GM23338 (cell line): ENCODE data around the gene SMURF2. TPM values are rescaled to one million over a fixed set of nuclear protein-coding genes. Genes with fewer than 3 reads are reported as not detected.

Experiments
- ATAC-seq: fragments of 200-7000 bp; cut with Tn5 transposase; 3 replicates; pipeline ENCODE4 v1.9.1; 2020
- DNase-seq: peaks from one replicate; pipeline ENCODE4 v3.0.0-alpha.2; 2015; ENCODE audit warnings: low spot score
- H2AFZ ChIP-seq: fragments of 200-600 bp; sonication (generic); 2 replicates; pipeline ENCODE4 v1.8.0; 2016; ENCODE audit warnings: antibody characterized with exemption, mild to moderate bottlenecking, moderate library complexity
- H3F3A ChIP-seq: fragments of 200-600 bp; sonication (generic); replicated peaks from 2 replicates; pipeline ENCODE4 v1.8.0; 2017; ENCODE audit warnings: antibody characterized with exemption, mixed run types, low read depth
- H3K27ac ChIP-seq: fragments of 200-600 bp; sonication (generic); 2 replicates; pipeline ENCODE4 v1.6.1; 2016; ENCODE audit warnings: low read depth
- H3K27me3 ChIP-seq: fragments of 200-600 bp; sonication (generic); 2 replicates; pipeline ENCODE4 v1.8.0; 2016; ENCODE audit warnings: mild to moderate bottlenecking, mixed run types, moderate library complexity; ENCODE audit not compliant: insufficient read depth
- H3K36me3 ChIP-seq: fragments of 200-600 bp; sonication (generic); 2 replicates; pipeline ENCODE4 v1.8.0; 2016; ENCODE audit warnings: mild to moderate bottlenecking; ENCODE audit not compliant: insufficient read depth
- H3K4me1 ChIP-seq: fragments of 200-600 bp; sonication (generic); 2 replicates; pipeline ENCODE4 v1.8.0; 2016; ENCODE audit warnings: mild to moderate bottlenecking, moderate library complexity; ENCODE audit not compliant: insufficient read depth
- H3K4me2 ChIP-seq: fragments of 200-600 bp; sonication (generic); 2 replicates; pipeline ENCODE4 v1.7.1; 2017; ENCODE audit warnings: mixed run types
- H3K4me3 ChIP-seq: fragments of 200-600 bp; sonication (generic); 2 replicates; pipeline ENCODE4 v1.6.1; 2016; ENCODE audit warnings: mixed run types
- H3K79me2 ChIP-seq: fragments of 200-600 bp; sonication (generic); replicated peaks from 2 replicates; pipeline ENCODE4 v1.8.0; 2017; ENCODE audit warnings: mild to moderate bottlenecking; ENCODE audit not compliant: insufficient read depth
- H3K9me2 ChIP-seq: fragments of 200-600 bp; sonication (generic); 2 replicates; pipeline ENCODE4 v1.8.0; 2017; ENCODE audit not compliant: insufficient read depth
- H4K20me1 ChIP-seq: fragments of 200-600 bp; sonication (generic); replicated peaks from 2 replicates; pipeline ENCODE4 v1.8.0; 2017; ENCODE audit warnings: mild to moderate bottlenecking; ENCODE audit not compliant: insufficient read depth
- H3K27ac Mint-ChIP-seq: 2 replicates; pipeline ENCODE4 v1.8.0; 2020; ENCODE audit warnings: inconsistent platforms, mild to moderate bottlenecking, moderate library complexity, mixed read lengths
- H3K27me3 Mint-ChIP-seq: 3 replicates; pipeline ENCODE4 v1.8.0; 2022; ENCODE audit warnings: low read depth, mild to moderate bottlenecking, moderate library complexity, mixed read lengths, inconsistent platforms; ENCODE audit not compliant: insufficient read depth, poor library complexity
- H3K36me3 Mint-ChIP-seq: 3 replicates; pipeline ENCODE4 v1.8.0; 2021; ENCODE audit warnings: low read depth, mild to moderate bottlenecking, inconsistent platforms, moderate library complexity, mixed read lengths
- H3K4me1 Mint-ChIP-seq: 3 replicates; pipeline ENCODE4 v1.8.0; 2020; ENCODE audit warnings: mild to moderate bottlenecking, inconsistent platforms, mixed read lengths
- H3K4me3 Mint-ChIP-seq: 3 replicates; pipeline ENCODE4 v1.8.0; 2021; ENCODE audit warnings: moderate library complexity, mild to moderate bottlenecking, inconsistent platforms, mixed read lengths
- H3K9me3 Mint-ChIP-seq: 3 replicates; pipeline ENCODE4 v1.8.0; 2020; ENCODE audit warnings: moderate library complexity, mild to moderate bottlenecking, inconsistent platforms, mixed read lengths
- CREB1 ChIP-seq: fragments of 250-450 bp; sonication (Bioruptor Pico); IDR thresholded peaks from 2 replicates; pipeline ENCODE4 v1.5.0; 2020; ENCODE audit warnings: low read depth, mild to moderate bottlenecking, moderate library complexity
- EZH2 ChIP-seq: fragments of 200-600 bp; sonication (generic); IDR thresholded peaks from one replicate; pipeline ENCODE4 v1.8.0; 2017; ENCODE audit warnings: antibody characterized with exemption, mild to moderate bottlenecking, low read depth; ENCODE audit not compliant: unreplicated experiment
- EZH2phosphoT487 ChIP-seq: fragments of 200-600 bp; sonication (generic); IDR thresholded peaks from one replicate; pipeline ENCODE4 v1.8.1; 2018; ENCODE audit warnings: antibody characterized with exemption; ENCODE audit not compliant: unreplicated experiment
- JUNB ChIP-seq: IDR thresholded peaks from one replicate; pipeline ENCODE4 v1.6.1; 2016; ENCODE audit warnings: antibody characterized with exemption; ENCODE audit not compliant: unreplicated experiment
- NANOG ChIP-seq: IDR thresholded peaks from 2 replicates; pipeline ENCODE4 v1.6.1; 2016; ENCODE audit warnings: antibody characterized with exemption, borderline replicate concordance
- POLR2AphosphoS5 ChIP-seq: IDR thresholded peaks from 2 replicates; pipeline ENCODE4 v1.6.1; 2016; ENCODE audit warnings: antibody characterized with exemption, low read depth
- STAT1 ChIP-seq: IDR thresholded peaks from one replicate; pipeline ENCODE4 v1.6.1; 2016; ENCODE audit warnings: antibody characterized with exemption; ENCODE audit not compliant: unreplicated experiment
- ZNF114 ChIP-seq: fragments of 250-450 bp; sonication (Bioruptor Pico); IDR thresholded peaks from 2 replicates; pipeline ENCODE4 v1.5.0; 2020; ENCODE audit warnings: mild to moderate bottlenecking, moderate library complexity
- ZNF331 ChIP-seq: fragments of 250-450 bp; sonication (Bioruptor Pico); IDR thresholded peaks from 2 replicates; pipeline ENCODE4 v1.5.0; 2020; ENCODE audit warnings: low read depth, mild to moderate bottlenecking, moderate library complexity
- polyA plus RNA-seq: library from polyadenylated mRNA; unstranded; fragments of >200 nt; fragmentation: Nextera tagmentation; extraction: Ambion mirVana; gene quantifications from 2 replicates; pipeline ENCODE4 v1.2.1, GENCODE V29; 2016
- total RNA-seq: library from RNA; depleted of rRNA; stranded (reverse); fragments of >200 nt; shearing (Covaris generic); gene quantifications from 2 replicates; pipeline ENCODE4 v1.2.3, GENCODE V29; 2014
- TF ChIP-seq, protein P1 (sequence below), 2 experiments: fragments of 200-600 bp in 1 of 2; sonication (generic) in 1 of 2; conservative IDR thresholded peaks; 2 replicates each; pipeline versions ENCODE4 v1.5.1 to v1.6.1; 2016 to 2017; ENCODE audit warnings: antibody characterized with exemption in 2 of 2, low read depth in 2 of 2, mild to moderate bottlenecking in 2 of 2, moderate library complexity in 1 of 2
- TF ChIP-seq, protein P2 (sequence below): IDR thresholded peaks from 2 replicates; pipeline ENCODE4 v1.6.1; 2016; ENCODE audit warnings: antibody characterized with exemption
- TF ChIP-seq, protein P3 (sequence below): IDR thresholded peaks from one replicate; pipeline ENCODE4 v1.6.1; 2018; ENCODE audit warnings: antibody characterized with exemption; ENCODE audit not compliant: unreplicated experiment
- TF ChIP-seq, protein P4 (sequence below): fragments of 250-450 bp; sonication (Bioruptor Pico); IDR thresholded peaks from 2 replicates; pipeline ENCODE4 v1.5.0; 2020; ENCODE audit warnings: mild to moderate bottlenecking, moderate library complexity

Gene SMURF2
- total and polyA plus RNA-seq, 2 experiments from 2014 or later, result 12.1 to 29.6 TPM

DNA sequence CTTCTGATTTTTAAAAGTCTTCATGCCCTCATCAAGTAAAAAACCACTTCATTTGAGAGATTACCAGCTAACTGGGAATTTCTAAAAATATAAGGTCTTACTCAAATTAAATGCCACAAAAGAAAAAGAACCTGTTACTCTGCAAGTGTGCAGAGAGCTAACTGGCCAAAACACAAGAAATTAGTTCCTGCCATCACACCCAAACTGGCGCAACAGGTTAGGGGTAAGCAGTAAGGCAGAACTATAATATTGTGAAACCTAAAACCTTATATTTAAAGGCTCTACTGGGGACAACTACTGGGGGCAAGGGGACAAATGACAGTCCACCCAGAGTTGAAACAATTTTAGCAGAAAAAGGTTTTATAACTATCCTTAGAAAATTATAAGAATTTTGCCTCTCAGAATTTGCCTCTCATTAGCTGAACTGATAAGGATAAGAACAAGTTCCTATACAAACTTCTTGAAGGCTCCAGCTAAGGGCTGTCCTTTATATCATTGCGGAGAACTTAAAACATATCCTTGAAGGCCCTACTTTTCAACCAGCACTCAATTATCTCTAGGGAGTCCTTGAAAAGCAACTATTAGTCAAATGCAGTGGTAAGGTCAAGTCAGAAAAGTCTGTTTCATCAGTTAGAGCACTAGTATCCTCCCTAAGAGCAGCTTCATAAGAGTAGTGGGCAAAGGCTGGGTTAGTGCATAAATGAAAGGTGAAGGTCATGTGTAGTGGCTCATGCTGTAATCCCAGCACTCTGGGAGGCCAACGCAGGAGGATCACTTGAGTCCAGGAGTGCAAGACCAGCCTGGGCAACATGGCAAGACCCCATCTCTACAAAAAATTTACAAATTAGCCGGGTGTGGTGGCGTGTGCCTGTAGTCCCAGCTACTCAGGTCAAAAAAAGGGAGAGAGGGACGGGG is 31.5 kb downstream of the SMURF2 start:
- no peak overlapping the region for H3K4me3 ChIP-seq
- Mint-ChIP-seq H3K27ac (no peak overlapping the region), H3K4me1 (peaks cover 3% of the 10 kb centered on the region; the same call in 2 of the 3 replicates), H3K9me3 (no peaks in the 10 kb centered on the region), H3K27me3 (no peaks in the 10 kb centered on the region), H3K4me3 (no peak overlapping the region), H3K36me3 (no peaks in the 10 kb centered on the region)
- DNase-seq (no peak), ATAC-seq (no peak)
- no peaks in the 10 kb centered on the region for H3K9me2 ChIP-seq
- H4K20me1 ChIP-seq, result peaks cover 33% of the 10 kb centered on the region
- no peak for TF ChIP-seq CREB1 (CRISPR knock-in tag)
- no peak for TF ChIP-seq STAT1
- no peak for TF ChIP-seq POLR2AphosphoS5
- no peak for TF ChIP-seq ZNF331 (CRISPR knock-in tag)
- TF ChIP-seq, protein P1, sequence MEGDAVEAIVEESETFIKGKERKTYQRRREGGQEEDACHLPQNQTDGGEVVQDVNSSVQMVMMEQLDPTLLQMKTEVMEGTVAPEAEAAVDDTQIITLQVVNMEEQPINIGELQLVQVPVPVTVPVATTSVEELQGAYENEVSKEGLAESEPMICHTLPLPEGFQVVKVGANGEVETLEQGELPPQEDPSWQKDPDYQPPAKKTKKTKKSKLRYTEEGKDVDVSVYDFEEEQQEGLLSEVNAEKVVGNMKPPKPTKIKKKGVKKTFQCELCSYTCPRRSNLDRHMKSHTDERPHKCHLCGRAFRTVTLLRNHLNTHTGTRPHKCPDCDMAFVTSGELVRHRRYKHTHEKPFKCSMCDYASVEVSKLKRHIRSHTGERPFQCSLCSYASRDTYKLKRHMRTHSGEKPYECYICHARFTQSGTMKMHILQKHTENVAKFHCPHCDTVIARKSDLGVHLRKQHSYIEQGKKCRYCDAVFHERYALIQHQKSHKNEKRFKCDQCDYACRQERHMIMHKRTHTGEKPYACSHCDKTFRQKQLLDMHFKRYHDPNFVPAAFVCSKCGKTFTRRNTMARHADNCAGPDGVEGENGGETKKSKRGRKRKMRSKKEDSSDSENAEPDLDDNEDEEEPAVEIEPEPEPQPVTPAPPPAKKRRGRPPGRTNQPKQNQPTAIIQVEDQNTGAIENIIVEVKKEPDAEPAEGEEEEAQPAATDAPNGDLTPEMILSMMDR (conservative IDR thresholded peaks at IDR 0.05; ENCODE audit: low read depth in 2 of 2), result no peak
- TF ChIP-seq EZH2, result no peak
- TF ChIP-seq NANOG, result no peak
- TF ChIP-seq, protein P2, sequence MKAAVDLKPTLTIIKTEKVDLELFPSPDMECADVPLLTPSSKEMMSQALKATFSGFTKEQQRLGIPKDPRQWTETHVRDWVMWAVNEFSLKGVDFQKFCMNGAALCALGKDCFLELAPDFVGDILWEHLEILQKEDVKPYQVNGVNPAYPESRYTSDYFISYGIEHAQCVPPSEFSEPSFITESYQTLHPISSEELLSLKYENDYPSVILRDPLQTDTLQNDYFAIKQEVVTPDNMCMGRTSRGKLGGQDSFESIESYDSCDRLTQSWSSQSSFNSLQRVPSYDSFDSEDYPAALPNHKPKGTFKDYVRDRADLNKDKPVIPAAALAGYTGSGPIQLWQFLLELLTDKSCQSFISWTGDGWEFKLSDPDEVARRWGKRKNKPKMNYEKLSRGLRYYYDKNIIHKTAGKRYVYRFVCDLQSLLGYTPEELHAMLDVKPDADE, result no peak
- no peak for TF ChIP-seq ZNF114
- TF ChIP-seq JUNB, result no peak
- no peak for TF ChIP-seq EZH2phosphoT487
- TF ChIP-seq, protein P3, sequence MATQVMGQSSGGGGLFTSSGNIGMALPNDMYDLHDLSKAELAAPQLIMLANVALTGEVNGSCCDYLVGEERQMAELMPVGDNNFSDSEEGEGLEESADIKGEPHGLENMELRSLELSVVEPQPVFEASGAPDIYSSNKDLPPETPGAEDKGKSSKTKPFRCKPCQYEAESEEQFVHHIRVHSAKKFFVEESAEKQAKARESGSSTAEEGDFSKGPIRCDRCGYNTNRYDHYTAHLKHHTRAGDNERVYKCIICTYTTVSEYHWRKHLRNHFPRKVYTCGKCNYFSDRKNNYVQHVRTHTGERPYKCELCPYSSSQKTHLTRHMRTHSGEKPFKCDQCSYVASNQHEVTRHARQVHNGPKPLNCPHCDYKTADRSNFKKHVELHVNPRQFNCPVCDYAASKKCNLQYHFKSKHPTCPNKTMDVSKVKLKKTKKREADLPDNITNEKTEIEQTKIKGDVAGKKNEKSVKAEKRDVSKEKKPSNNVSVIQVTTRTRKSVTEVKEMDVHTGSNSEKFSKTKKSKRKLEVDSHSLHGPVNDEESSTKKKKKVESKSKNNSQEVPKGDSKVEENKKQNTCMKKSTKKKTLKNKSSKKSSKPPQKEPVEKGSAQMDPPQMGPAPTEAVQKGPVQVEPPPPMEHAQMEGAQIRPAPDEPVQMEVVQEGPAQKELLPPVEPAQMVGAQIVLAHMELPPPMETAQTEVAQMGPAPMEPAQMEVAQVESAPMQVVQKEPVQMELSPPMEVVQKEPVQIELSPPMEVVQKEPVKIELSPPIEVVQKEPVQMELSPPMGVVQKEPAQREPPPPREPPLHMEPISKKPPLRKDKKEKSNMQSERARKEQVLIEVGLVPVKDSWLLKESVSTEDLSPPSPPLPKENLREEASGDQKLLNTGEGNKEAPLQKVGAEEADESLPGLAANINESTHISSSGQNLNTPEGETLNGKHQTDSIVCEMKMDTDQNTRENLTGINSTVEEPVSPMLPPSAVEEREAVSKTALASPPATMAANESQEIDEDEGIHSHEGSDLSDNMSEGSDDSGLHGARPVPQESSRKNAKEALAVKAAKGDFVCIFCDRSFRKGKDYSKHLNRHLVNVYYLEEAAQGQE, result no peak
- TF ChIP-seq, protein P4, sequence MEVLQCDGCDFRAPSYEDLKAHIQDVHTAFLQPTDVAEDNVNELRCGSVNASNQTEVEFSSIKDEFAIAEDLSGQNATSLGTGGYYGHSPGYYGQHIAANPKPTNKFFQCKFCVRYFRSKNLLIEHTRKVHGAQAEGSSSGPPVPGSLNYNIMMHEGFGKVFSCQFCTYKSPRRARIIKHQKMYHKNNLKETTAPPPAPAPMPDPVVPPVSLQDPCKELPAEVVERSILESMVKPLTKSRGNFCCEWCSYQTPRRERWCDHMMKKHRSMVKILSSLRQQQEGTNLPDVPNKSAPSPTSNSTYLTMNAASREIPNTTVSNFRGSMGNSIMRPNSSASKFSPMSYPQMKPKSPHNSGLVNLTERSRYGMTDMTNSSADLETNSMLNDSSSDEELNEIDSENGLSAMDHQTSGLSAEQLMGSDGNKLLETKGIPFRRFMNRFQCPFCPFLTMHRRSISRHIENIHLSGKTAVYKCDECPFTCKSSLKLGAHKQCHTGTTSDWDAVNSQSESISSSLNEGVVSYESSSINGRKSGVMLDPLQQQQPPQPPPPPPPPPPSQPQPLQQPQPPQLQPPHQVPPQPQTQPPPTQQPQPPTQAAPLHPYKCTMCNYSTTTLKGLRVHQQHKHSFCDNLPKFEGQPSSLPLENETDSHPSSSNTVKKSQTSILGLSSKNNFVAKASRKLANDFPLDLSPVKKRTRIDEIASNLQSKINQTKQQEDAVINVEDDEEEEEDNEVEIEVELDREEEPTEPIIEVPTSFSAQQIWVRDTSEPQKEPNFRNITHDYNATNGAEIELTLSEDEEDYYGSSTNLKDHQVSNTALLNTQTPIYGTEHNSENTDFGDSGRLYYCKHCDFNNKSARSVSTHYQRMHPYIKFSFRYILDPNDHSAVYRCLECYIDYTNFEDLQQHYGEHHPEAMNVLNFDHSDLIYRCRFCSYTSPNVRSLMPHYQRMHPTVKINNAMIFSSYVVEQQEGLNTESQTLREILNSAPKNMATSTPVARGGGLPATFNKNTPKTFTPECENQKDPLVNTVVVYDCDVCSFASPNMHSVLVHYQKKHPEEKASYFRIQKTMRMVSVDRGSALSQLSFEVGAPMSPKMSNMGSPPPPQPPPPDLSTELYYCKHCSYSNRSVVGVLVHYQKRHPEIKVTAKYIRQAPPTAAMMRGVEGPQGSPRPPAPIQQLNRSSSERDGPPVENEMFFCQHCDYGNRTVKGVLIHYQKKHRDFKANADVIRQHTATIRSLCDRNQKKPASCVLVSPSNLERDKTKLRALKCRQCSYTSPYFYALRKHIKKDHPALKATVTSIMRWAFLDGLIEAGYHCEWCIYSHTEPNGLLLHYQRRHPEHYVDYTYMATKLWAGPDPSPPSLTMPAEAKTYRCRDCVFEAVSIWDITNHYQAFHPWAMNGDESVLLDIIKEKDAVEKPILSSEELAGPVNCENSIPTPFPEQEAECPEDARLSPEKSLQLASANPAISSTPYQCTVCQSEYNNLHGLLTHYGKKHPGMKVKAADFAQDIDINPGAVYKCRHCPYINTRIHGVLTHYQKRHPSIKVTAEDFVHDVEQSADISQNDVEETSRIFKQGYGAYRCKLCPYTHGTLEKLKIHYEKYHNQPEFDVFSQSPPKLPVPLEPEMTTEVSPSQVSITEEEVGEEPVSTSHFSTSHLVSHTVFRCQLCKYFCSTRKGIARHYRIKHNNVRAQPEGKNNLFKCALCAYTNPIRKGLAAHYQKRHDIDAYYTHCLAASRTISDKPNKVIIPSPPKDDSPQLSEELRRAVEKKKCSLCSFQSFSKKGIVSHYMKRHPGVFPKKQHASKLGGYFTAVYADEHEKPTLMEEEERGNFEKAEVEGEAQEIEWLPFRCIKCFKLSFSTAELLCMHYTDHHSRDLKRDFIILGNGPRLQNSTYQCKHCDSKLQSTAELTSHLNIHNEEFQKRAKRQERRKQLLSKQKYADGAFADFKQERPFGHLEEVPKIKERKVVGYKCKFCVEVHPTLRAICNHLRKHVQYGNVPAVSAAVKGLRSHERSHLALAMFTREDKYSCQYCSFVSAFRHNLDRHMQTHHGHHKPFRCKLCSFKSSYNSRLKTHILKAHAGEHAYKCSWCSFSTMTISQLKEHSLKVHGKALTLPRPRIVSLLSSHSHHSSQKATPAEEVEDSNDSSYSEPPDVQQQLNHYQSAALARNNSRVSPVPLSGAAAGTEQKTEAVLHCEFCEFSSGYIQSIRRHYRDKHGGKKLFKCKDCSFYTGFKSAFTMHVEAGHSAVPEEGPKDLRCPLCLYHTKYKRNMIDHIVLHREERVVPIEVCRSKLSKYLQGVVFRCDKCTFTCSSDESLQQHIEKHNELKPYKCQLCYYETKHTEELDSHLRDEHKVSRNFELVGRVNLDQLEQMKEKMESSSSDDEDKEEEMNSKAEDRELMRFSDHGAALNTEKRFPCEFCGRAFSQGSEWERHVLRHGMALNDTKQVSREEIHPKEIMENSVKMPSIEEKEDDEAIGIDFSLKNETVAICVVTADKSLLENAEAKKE (CRISPR knock-in tag), result no peak
- no peaks in the 10 kb centered on the region for H3K4me1 ChIP-seq
- no peaks in the 10 kb centered on the region for H3F3A ChIP-seq
- H3K27ac ChIP-seq, result no peak overlapping the region
- H3K79me2 ChIP-seq, result peaks cover 83% of the 10 kb centered on the region
- no peaks in the 10 kb centered on the region for H3K27me3 ChIP-seq
- no peaks in the 10 kb centered on the region for H3K36me3 ChIP-seq
- no peak overlapping the region for H3K4me2 ChIP-seq
- no peak overlapping the region for H2AFZ ChIP-seq
